Colonic mucosa (tissue), 4 donors: Measurements from ENCODE around the gene MOB1A. TPM values are rescaled to one million over a fixed set of nuclear protein-coding genes. Genes with fewer than 3 reads are reported as not detected.

Experiments
- DNase-seq: peaks from one replicate; pipeline ENCODE4 v3.0.0-alpha.2; 2020
- H3K27ac ChIP-seq: fragments of 200-600 bp; one replicate; pipeline ENCODE4 v1.8.0; 2021
- H3K27me3 ChIP-seq: fragments of 200-600 bp; one replicate; pipeline ENCODE4 v1.8.0; 2021
- H3K36me3 ChIP-seq: fragments of 200-600 bp; one replicate; pipeline ENCODE4 v1.8.0; 2021
- H3K4me1 ChIP-seq: fragments of 200-600 bp; one replicate; pipeline ENCODE4 v1.8.0; 2021; ENCODE audit warnings: mild to moderate bottlenecking
- H3K4me3 ChIP-seq: fragments of 200-600 bp; one replicate; pipeline ENCODE4 v1.8.0; 2021
- H3K9ac ChIP-seq, 2 donors: one replicate each; pipeline ENCODE4 v1.7.0; 2013; ENCODE audit warnings: control low read depth in 2 of 2, low read depth in 2 of 2, low read length in 2 of 2
- H3K9me3 ChIP-seq: fragments of 200-600 bp; one replicate; pipeline ENCODE4 v1.8.0; 2021
- CTCF ChIP-seq: fragments of 200-600 bp; IDR thresholded peaks from one replicate; pipeline ENCODE4 v1.8.0; 2022; ENCODE audit warnings: antibody characterized with exemption, mild to moderate bottlenecking
- intact Hi-C: fragments of 100-400 bp; cut with DNase I; formaldehyde crosslinking; loops from one replicate; pipeline ENCODE4 v1.14.1; 2022
- total RNA-seq, 2 donors: library from RNA; stranded (reverse); fragmentation: NEBNext Ultra II Directional in 1 of 2; extraction: Animal tissue kit (Norgen Biotek cat#: 25700) in 1 of 2; gene quantifications; one replicate each; pipeline ENCODE4 v1.2.1, GENCODE V29; 2021
- donor health status: healthy.
- donor health status: DM: no; HTN: no; CAD: no.
- donor health status: DM: no; HTN: no; CAD: no.

MOB1A gene
- total RNA-seq, 2 donors from 2014 or later = 124 to 160 TPM

GRCh38 chr2:74198023-74198460 is 19.4 kb upstream of the MOB1A start:
- Histone ChIP-seq H3K9me3 (no peaks in the 10 kb centered on the region), H3K9ac (no peak overlapping the region), H3K27me3 (no peaks in the 10 kb centered on the region), H3K4me3 (peak overlapping the region; percentile 94), H3K4me1 (no peaks in the 10 kb centered on the region), H3K36me3 (no peaks in the 10 kb centered on the region), H3K27ac (peak overlapping the region; percentile 95)
- TF ChIP-seq CTCF = no peak
- intact Hi-C loops = no loop called here
- DNase-seq = no peak

- H3K9ac ChIP-seq = no peak overlapping the region
- no peak overlapping the region for H3K27ac ChIP-seq
- intact Hi-C loops = no loop called here
- TF ChIP-seq CTCF = no peak
- H3K4me1 ChIP-seq = no peaks in the 10 kb centered on the region
- H3K27me3 ChIP-seq = no peaks in the 10 kb centered on the region
- no peak overlapping the region for H3K4me3 ChIP-seq
- DNase-seq = no peak
- no peaks in the 10 kb centered on the region for H3K9me3 ChIP-seq
- no peaks in the 10 kb centered on the region for H3K36me3 ChIP-seq
Observed at GRCh38 chr2:74197049-74197448, 18.4 kb upstream of the MOB1A start.

- Histone ChIP-seq H3K9ac (no peak overlapping the region), H3K4me3 (no peak overlapping the region), H3K27ac (no peak overlapping the region), H3K27me3 (no peaks in the 10 kb centered on the region), H3K36me3 (no peaks in the 10 kb centered on the region), H3K9me3 (no peaks in the 10 kb centered on the region), H3K4me1 (no peaks in the 10 kb centered on the region)
- no peak for TF ChIP-seq CTCF
- intact Hi-C loops = no loop called here
- no peak for DNase-seq
Observed at GRCh38 chr2:74194799-74195198, 16.1 kb upstream of the MOB1A start.

GRCh38 chr2:74191596-74192380 is 13.1 kb upstream of the MOB1A start:
- H3K4me1 ChIP-seq = no peaks in the 10 kb centered on the region
- no peaks in the 10 kb centered on the region for H3K9me3 ChIP-seq
- no peak overlapping the region for H3K9ac ChIP-seq
- DNase-seq = no peak
- intact Hi-C loops = no loop called here
- TF ChIP-seq CTCF = no peak
- no peaks in the 10 kb centered on the region for H3K27me3 ChIP-seq
- H3K36me3 ChIP-seq = no peaks in the 10 kb centered on the region
- H3K4me3 ChIP-seq = no peak overlapping the region
- no peak overlapping the region for H3K27ac ChIP-seq

GRCh38 chr2:74188696-74189095 is 10.0 kb upstream of the MOB1A start:
- no peaks in the 10 kb centered on the region for H3K9me3 ChIP-seq
- intact Hi-C loops = no loop called here
- H3K9ac ChIP-seq = no peak overlapping the region
- no peak for TF ChIP-seq CTCF
- no peak overlapping the region for H3K4me3 ChIP-seq
- DNase-seq = no peak
- no peaks in the 10 kb centered on the region for H3K36me3 ChIP-seq
- no peaks in the 10 kb centered on the region for H3K4me1 ChIP-seq
- no peak overlapping the region for H3K27ac ChIP-seq
- no peaks in the 10 kb centered on the region for H3K27me3 ChIP-seq
